Mammary epithelial cell (primary cell): ENCODE data around the gene TRMT2A.

Experiments
- EZH2 ChIP-seq: IDR thresholded peaks from 2 replicates; pipeline ENCODE4 v1.6.1; 2012; ENCODE audit warnings: low read length, inconsistent platforms, borderline replicate concordance
- TF ChIP-seq, protein P1 (sequence below), 2 donors: IDR thresholded peaks in 1 of 2; conservative IDR thresholded peaks in 1 of 2; 2 replicates each; pipeline ENCODE4 v1.5.1; 2011 to 2012; ENCODE audit warnings: inconsistent platforms in 2 of 2, low read length in 2 of 2, mild to moderate bottlenecking in 2 of 2, control low read depth in 1 of 2, low read depth in 1 of 2; ENCODE audit not compliant: insufficient read depth in 1 of 2; ENCODE audit errors: extremely low read depth in 1 of 2

DNA sequence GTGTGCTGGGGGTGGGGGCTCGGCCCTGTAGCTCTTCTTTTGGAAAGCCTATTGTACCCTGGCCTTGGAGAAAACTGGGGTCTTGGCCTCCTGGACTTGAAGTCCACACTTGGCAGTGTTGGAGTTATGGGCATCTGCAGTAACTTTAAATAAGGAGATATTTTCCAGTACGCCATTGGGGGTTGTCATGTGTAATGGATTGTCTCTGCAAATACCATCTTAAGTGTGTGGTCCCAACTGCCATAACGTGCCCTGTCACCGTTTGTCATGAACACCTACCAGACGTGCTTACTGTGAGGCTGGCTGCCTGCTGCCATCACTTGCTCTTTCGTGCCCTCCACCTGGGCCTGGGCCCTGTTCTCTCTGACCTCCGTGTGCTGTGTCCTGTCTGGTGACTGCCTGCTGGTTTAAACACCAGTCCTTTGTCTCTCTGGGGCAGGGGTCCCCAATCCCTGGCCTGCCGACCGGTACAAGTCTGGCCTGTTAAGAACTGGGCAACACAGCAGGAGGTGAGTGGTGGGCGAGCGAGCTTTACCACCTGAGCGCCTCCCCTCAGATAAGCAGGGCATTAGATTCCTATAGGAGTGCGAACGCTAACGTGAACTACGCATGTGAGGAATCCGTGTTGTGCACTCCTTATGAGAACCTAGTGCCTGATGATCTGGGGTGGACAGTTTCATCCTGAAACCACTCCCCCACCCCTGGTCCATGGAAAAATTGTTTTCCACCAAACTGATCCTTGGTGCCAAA lies 11.0 kb upstream of the TRMT2A start:
- TF ChIP-seq, protein P1, sequence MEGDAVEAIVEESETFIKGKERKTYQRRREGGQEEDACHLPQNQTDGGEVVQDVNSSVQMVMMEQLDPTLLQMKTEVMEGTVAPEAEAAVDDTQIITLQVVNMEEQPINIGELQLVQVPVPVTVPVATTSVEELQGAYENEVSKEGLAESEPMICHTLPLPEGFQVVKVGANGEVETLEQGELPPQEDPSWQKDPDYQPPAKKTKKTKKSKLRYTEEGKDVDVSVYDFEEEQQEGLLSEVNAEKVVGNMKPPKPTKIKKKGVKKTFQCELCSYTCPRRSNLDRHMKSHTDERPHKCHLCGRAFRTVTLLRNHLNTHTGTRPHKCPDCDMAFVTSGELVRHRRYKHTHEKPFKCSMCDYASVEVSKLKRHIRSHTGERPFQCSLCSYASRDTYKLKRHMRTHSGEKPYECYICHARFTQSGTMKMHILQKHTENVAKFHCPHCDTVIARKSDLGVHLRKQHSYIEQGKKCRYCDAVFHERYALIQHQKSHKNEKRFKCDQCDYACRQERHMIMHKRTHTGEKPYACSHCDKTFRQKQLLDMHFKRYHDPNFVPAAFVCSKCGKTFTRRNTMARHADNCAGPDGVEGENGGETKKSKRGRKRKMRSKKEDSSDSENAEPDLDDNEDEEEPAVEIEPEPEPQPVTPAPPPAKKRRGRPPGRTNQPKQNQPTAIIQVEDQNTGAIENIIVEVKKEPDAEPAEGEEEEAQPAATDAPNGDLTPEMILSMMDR (conservative IDR thresholded peaks at IDR 0.05 in 1 of 2, IDR thresholded peaks at IDR 0.05 in 1 of 2; ENCODE audit: extremely low read depth in 1 of 2, insufficient read depth in 1 of 2, low read depth in 1 of 2, low read length in 2 of 2) = no peak
- TF ChIP-seq EZH2 = no peak
